K562 (cell line): ENCODE data around the gene VPS35. TPM values are rescaled to one million over a fixed set of nuclear protein-coding genes. Genes with fewer than 3 reads are reported as not detected.

Experiments
- CHD1 ChIP-seq: fragments of 200-600 bp; sonication (generic); IDR thresholded peaks from one replicate; pipeline ENCODE4 v1.6.1; 2012; ENCODE audit warnings: mild to moderate bottlenecking, moderate library complexity, low read length, inconsistent platforms
- E2F6 ChIP-seq, 2 experiments: IDR thresholded peaks; 2 replicates each; pipeline ENCODE4 v1.6.1; 2011; ENCODE audit warnings: borderline replicate concordance in 1 of 2, control low read depth in 1 of 2, low read depth in 1 of 2, low read length in 1 of 2, mild to moderate bottlenecking in 1 of 2, mixed read lengths in 1 of 2, moderate library complexity in 1 of 2; ENCODE audit not compliant: insufficient read depth in 1 of 2, insufficient read length in 1 of 2, poor library complexity in 1 of 2, severe bottlenecking in 1 of 2; ENCODE audit errors: extremely low read depth in 1 of 2
- HDAC1 ChIP-seq, 2 experiments: fragments of 450-650 bp; IDR thresholded peaks; 2 replicates each; pipeline ENCODE4 v1.6.1; 2016 to 2017; ENCODE audit warnings: inconsistent platforms in 1 of 2, mild to moderate bottlenecking in 1 of 2, moderate library complexity in 1 of 2
- ID3 ChIP-seq, 2 experiments: fragments of 250-450 bp in 1 of 2; fragments of 450-650 bp in 1 of 2; sonication (Bioruptor Pico) in 1 of 2; IDR thresholded peaks; 2 replicates each; pipeline versions ENCODE4 v1.6.1 to v1.8.0; 2016 to 2021; ENCODE audit warnings: mild to moderate bottlenecking in 2 of 2, moderate library complexity in 2 of 2, missing compliant biosample characterization in 1 of 2, missing genetic modification characterization in 1 of 2
- KAT8 ChIP-seq: fragments of 450-650 bp; IDR thresholded peaks from 2 replicates; pipeline ENCODE4 v1.6.1; 2016; ENCODE audit warnings: low read depth, mild to moderate bottlenecking
- POLR2AphosphoS5 ChIP-seq: IDR thresholded peaks from 2 replicates; pipeline ENCODE4 v1.6.1; 2011; ENCODE audit warnings: mild to moderate bottlenecking, low read depth, low read length, moderate library complexity; ENCODE audit not compliant: control insufficient read depth, insufficient read depth
- SP1 ChIP-seq: sonication (generic); formaldehyde crosslinking; IDR thresholded peaks from 2 replicates; pipeline ENCODE4 v1.8.1; 2022; ENCODE audit warnings: mild to moderate bottlenecking, missing genetic modification reagents
- YY1 ChIP-seq, 3 experiments: IDR thresholded peaks; 2 replicates each; pipeline ENCODE4 v1.6.1; 2011; ENCODE audit warnings: low read length in 2 of 3, mild to moderate bottlenecking in 2 of 3, moderate library complexity in 2 of 3, borderline replicate concordance in 1 of 3, control low read depth in 1 of 3, low read depth in 1 of 3; ENCODE audit not compliant: insufficient read depth in 3 of 3, insufficient replicate concordance in 2 of 3, control insufficient read depth in 1 of 3, insufficient read length in 1 of 3; ENCODE audit errors: extremely low read depth in 1 of 3
- ZBTB7A ChIP-seq: IDR thresholded peaks from 2 replicates; pipeline ENCODE4 v1.6.1; 2011; ENCODE audit warnings: low read depth, mild to moderate bottlenecking, low read length, moderate library complexity, borderline replicate concordance; ENCODE audit not compliant: control insufficient read depth
- ZNF75A ChIP-seq: fragments of 450-650 bp; formaldehyde crosslinking; IDR thresholded peaks from 2 replicates; pipeline ENCODE4 v1.4.0; 2020; ENCODE audit warnings: mild to moderate bottlenecking
- ZSCAN32 ChIP-seq: fragments of 450-650 bp; formaldehyde crosslinking; IDR thresholded peaks from 2 replicates; pipeline ENCODE4 v1.4.0; 2020; ENCODE audit warnings: mild to moderate bottlenecking, moderate library complexity
- polyA plus RNA-seq, 8 experiments: library from polyadenylated mRNA; depleted of rRNA in 4 of 8; stranded (reverse) in 5 of 8; unstranded in 3 of 8; fragments of >200 nt; fragmentation: Nextera tagmentation in 2 of 8; fragmentation: Illumina TruSeq in 1 of 8; extraction: Ambion mirVana in 2 of 8; extraction: Trizol in 1 of 8; gene quantifications; 2 replicates each; pipeline versions ENCODE4 v1.2.1 to v1.2.3, GENCODE V29; 2011 to 2014; ENCODE audit warnings: inconsistent platforms in 1 of 8, missing spikeins in 1 of 8
- total RNA-seq, 7 experiments: library from RNA; depleted of rRNA in 6 of 7; stranded (reverse); fragments of >200 nt in 6 of 7; fragmentation: Illumina TruSeq in 2 of 7; extraction: Trizol in 2 of 7; gene quantifications; 2 replicates each; pipeline versions ENCODE4 v1.2.1 to v1.2.3, GENCODE V29; 2011 to 2021; ENCODE audit warnings: low replicate concordance in 1 of 7
- TF ChIP-seq, protein P1 (sequence below), 2 experiments: fragments of 450-650 bp in 1 of 2; IDR thresholded peaks; 2 replicates each; pipeline ENCODE4 v1.6.1; 2011 to 2017; ENCODE audit warnings: low read depth in 2 of 2, antibody characterized with exemption in 1 of 2, borderline replicate concordance in 1 of 2, low read length in 1 of 2, mild to moderate bottlenecking in 1 of 2, mixed read lengths in 1 of 2; ENCODE audit not compliant: control insufficient read depth in 1 of 2
- TF ChIP-seq, protein P2 (sequence below): fragments of 450-650 bp; formaldehyde crosslinking; IDR thresholded peaks from 2 replicates; pipeline ENCODE4 v1.4.0; 2022; ENCODE audit warnings: mild to moderate bottlenecking, moderate library complexity
- TF ChIP-seq, protein P3 (sequence below): fragments of 250-450 bp; sonication (Bioruptor Pico); IDR thresholded peaks from 2 replicates; pipeline ENCODE4 v1.5.0; 2022; ENCODE audit warnings: mild to moderate bottlenecking

Gene VPS35
- total and polyA plus RNA-seq, 9 of the 15 experiments (the other 6 are each of a cell fraction or from before 2014, with no cell fraction given) = 32.7 to 131 (median 66.2) TPM

DNA sequence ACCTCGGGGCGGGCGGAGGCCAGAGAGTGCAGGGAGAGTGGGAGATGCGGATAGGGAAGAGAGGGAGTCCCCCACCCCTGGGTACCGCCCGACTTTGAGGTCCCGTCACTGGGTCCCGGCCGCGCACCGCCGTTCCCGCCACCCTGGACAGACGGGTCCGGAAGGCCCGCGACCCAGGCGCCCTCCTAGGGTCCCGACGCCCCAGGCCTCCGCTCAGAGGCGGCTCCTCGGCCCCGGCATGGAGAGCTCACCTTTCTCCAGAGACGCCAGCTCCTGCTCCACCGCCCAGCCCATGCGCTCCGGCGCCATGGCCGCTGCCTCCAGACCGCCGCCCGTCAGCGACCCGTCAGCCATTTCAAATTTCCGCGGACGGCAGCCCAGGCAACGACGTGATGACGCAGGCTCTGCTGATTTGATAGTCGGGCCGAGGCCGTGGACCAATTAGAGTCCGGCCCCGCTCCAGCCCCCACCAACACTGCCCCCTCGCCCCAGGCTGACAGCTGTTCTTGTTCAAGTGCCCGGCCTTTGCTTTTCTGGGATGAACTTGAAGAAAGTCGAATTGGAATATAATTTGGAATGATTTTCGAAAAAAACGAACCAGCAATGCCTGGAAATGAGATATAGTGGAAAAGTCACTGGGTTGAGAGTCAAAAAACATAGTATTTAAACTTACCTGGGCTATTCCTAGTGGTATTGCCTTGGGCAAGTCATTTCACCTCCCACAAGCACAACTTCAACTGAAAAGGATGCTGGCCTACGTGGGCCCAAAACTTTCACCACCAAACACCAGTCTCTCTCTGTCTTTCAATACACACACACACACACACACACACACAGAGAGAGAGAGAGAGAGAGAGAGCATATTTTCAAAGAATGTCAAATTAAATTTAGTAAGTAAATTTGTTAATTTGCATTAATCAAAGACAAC, 67.7 kb downstream of the VPS35 start, which contains the start of gene SHCBP1 (continued):
- TF ChIP-seq ZNF75A (no peak), KAT8 (no peak), SP1 (CRISPR knock-in tag) (peak; percentile 56; the same call in 1 of the 2 replicates), POLR2AphosphoS5 (peak; percentile 76), E2F6 (IDR thresholded peaks at IDR 0.05; ENCODE audit: borderline replicate concordance in 1 of 2, extremely low read depth in 1 of 2, insufficient read depth in 1 of 2, insufficient read length in 1 of 2, low read depth in 1 of 2, low read length in 1 of 2, poor library complexity in 1 of 2, severe bottlenecking in 1 of 2) (peak; percentile 38 to 61), ID3 (CRISPR knock-in tag; IDR thresholded peaks at IDR 0.05) (no peak), ID3 (tag; IDR thresholded peaks at IDR 0.05) (0 out of 2 replicates have a peak, but pooled peaks have one; percentile 46), ZSCAN32 (CRISPR knock-in tag) (no peak), ZBTB7A (peak; percentile 46; the same call in 1 of the 2 replicates), YY1 (IDR thresholded peaks at IDR 0.05; ENCODE audit: borderline replicate concordance in 1 of 3, control insufficient read depth in 1 of 3, extremely low read depth in 1 of 3, insufficient read depth in 3 of 3, insufficient read length in 1 of 3, insufficient replicate concordance in 2 of 3, low read depth in 1 of 3, low read length in 2 of 3) (peak; percentile 81 to 98 (median 90)), HDAC1 (IDR thresholded peaks at IDR 0.05) (peak in 1 of 2 experiments; percentile 99; a peak in 3 of 4 replicates), CHD1 (peak; percentile 23)
- TF ChIP-seq, protein P1, sequence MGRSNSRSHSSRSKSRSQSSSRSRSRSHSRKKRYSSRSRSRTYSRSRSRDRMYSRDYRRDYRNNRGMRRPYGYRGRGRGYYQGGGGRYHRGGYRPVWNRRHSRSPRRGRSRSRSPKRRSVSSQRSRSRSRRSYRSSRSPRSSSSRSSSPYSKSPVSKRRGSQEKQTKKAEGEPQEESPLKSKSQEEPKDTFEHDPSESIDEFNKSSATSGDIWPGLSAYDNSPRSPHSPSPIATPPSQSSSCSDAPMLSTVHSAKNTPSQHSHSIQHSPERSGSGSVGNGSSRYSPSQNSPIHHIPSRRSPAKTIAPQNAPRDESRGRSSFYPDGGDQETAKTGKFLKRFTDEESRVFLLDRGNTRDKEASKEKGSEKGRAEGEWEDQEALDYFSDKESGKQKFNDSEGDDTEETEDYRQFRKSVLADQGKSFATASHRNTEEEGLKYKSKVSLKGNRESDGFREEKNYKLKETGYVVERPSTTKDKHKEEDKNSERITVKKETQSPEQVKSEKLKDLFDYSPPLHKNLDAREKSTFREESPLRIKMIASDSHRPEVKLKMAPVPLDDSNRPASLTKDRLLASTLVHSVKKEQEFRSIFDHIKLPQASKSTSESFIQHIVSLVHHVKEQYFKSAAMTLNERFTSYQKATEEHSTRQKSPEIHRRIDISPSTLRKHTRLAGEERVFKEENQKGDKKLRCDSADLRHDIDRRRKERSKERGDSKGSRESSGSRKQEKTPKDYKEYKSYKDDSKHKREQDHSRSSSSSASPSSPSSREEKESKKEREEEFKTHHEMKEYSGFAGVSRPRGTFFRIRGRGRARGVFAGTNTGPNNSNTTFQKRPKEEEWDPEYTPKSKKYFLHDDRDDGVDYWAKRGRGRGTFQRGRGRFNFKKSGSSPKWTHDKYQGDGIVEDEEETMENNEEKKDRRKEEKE (IDR thresholded peaks at IDR 0.05; ENCODE audit: borderline replicate concordance in 1 of 2, control insufficient read depth in 1 of 2, low read depth in 2 of 2, low read length in 1 of 2) = no peak
- TF ChIP-seq, protein P2, sequence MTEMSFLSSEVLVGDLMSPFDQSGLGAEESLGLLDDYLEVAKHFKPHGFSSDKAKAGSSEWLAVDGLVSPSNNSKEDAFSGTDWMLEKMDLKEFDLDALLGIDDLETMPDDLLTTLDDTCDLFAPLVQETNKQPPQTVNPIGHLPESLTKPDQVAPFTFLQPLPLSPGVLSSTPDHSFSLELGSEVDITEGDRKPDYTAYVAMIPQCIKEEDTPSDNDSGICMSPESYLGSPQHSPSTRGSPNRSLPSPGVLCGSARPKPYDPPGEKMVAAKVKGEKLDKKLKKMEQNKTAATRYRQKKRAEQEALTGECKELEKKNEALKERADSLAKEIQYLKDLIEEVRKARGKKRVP (CRISPR knock-in tag) = no peak
- TF ChIP-seq, protein P3, sequence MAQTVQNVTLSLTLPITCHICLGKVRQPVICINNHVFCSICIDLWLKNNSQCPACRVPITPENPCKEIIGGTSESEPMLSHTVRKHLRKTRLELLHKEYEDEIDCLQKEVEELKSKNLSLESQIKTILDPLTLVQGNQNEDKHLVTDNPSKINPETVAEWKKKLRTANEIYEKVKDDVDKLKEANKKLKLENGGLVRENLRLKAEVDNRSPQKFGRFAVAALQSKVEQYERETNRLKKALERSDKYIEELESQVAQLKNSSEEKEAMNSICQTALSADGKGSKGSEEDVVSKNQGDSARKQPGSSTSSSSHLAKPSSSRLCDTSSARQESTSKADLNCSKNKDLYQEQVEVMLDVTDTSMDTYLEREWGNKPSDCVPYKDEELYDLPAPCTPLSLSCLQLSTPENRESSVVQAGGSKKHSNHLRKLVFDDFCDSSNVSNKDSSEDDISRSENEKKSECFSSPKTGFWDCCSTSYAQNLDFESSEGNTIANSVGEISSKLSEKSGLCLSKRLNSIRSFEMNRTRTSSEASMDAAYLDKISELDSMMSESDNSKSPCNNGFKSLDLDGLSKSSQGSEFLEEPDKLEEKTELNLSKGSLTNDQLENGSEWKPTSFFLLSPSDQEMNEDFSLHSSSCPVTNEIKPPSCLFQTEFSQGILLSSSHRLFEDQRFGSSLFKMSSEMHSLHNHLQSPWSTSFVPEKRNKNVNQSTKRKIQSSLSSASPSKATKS (CRISPR knock-in tag) = no peak
